Transverse colon (tissue), 4 donors: Measurements from ENCODE around the gene SPINK4. TPM values are rescaled to one million over a fixed set of nuclear protein-coding genes. Genes with fewer than 3 reads are reported as not detected.

ENCODE experiments used
- DNase-seq: peaks from one replicate; pipeline ENCODE4 v3.0.0-alpha.2; 2019
- H3K27ac ChIP-seq, 4 donors: fragments of 200-600 bp; sonication (generic); 2 replicates each; pipeline ENCODE4 v1.5.1; 2016 to 2018; ENCODE audit warnings: inconsistent platforms in 4 of 4
- H3K27me3 ChIP-seq: fragments of 200-600 bp; sonication (generic); 2 replicates; pipeline ENCODE4 v1.5.1; 2017; ENCODE audit warnings: inconsistent platforms
- H3K36me3 ChIP-seq, 4 donors: fragments of 200-600 bp; sonication (generic); 2 replicates each; pipeline ENCODE4 v1.5.1; 2017 to 2019; ENCODE audit warnings: inconsistent platforms in 4 of 4
- H3K4me1 ChIP-seq, 4 donors: fragments of 200-600 bp; sonication (generic); 2 replicates each; pipeline ENCODE4 v1.5.1; 2017 to 2020; ENCODE audit warnings: inconsistent platforms in 4 of 4
- H3K4me3 ChIP-seq, 4 donors: fragments of 200-600 bp; sonication (generic); 1 replicate in 1 of 4; 2 replicates in 3 of 4; pipeline versions ENCODE4 v1.5.1 to v1.6.1; 2017 to 2019; ENCODE audit warnings: inconsistent platforms in 4 of 4
- H3K9me3 ChIP-seq, 2 donors: fragments of 200-600 bp; sonication (generic); 2 replicates each; pipeline ENCODE4 v1.5.1; 2017 to 2019; ENCODE audit warnings: inconsistent platforms in 2 of 2
- CTCF ChIP-seq, 5 experiments: fragments of 200-600 bp in 3 of 5; fragments of 450-650 bp in 2 of 5; sonication (generic) in 3 of 5; IDR thresholded peaks; 1 replicate in 2 of 5; 2 replicates in 3 of 5; pipeline ENCODE4 v1.5.1; 2016 to 2017; ENCODE audit warnings: antibody characterized with exemption in 5 of 5, inconsistent platforms in 3 of 5, mild to moderate bottlenecking in 2 of 5, moderate library complexity in 1 of 5
- EP300 ChIP-seq: sonication (generic); formaldehyde crosslinking; IDR thresholded peaks from one replicate; pipeline ENCODE4 v1.6.1; 2017; ENCODE audit warnings: antibody characterized with exemption, low read depth
- POLR2A ChIP-seq: fragments of 450-650 bp; IDR thresholded peaks from one replicate; pipeline ENCODE4 v1.6.1; 2016; ENCODE audit warnings: antibody characterized with exemption, mild to moderate bottlenecking, moderate library complexity
- POLR2AphosphoS5 ChIP-seq, 3 donors: sonication (generic); formaldehyde crosslinking; IDR thresholded peaks; one replicate each; pipeline ENCODE4 v1.6.1; 2016; ENCODE audit warnings: antibody characterized with exemption in 3 of 3
- WGBS, 2 donors: methylation state at CpG; one replicate each; pipeline ENCODE4 v1.1.5; 2018; ENCODE audit warnings: low coverage in 1 of 2; 5-methylcytosine and 5-hydroxymethylcytosine counted together
- in situ Hi-C, 4 donors: fragments of 200-750 bp; cut with MboI; loops; one replicate each; pipeline versions ENCODE4 v1.15.0 to v1.15.1; 2017; ENCODE audit warnings: low sequenced_read_pairs in 3 of 4, low pct_ligation_motif_present in 1 of 4, low pct_unique_long_range_greater_than_20kb in 1 of 4
- intact Hi-C: fragments of 100-400 bp; cut with DNase I; formaldehyde crosslinking; loops from one replicate; pipeline ENCODE4 v1.15.1; 2023; ENCODE audit warnings: low total_unique reads
- total RNA-seq, 4 donors: library from RNA; depleted of rRNA; stranded (reverse); fragments of >200 nt; gene quantifications; one replicate each; pipeline ENCODE4 v1.1.0, GENCODE V29; 2016

The SPINK4 gene
- 10 to 100 TPM in 1 of 4 donors, 1 to 10 TPM in 1, not detected in 2; 6.6 to 77.8 TPM for total RNA-seq

- in situ Hi-C loops = no loop called here
Measured at GRCh38 chr9:33239921-33240320, at the start of gene SPINK4. SPINK4 (plus strand) TSS chr9:33240167; CDS start chr9:33240209, 42 bp downstream.

GRCh38 chr9:33192493-33193255, 47.3 kb upstream of the SPINK4 start:
- Histone ChIP-seq H3K36me3 (no peaks in the 10 kb centered on the region), H3K27me3 (no peaks in the 10 kb centered on the region), H3K4me1 (peaks cover 0 to 8% (median 1%) of the 10 kb centered on the region in 4 donors), H3K4me3 (no peak overlapping the region), H3K9me3 (no peaks in the 10 kb centered on the region), H3K27ac (peak overlapping the region in 2 of 4 donors; percentile 12)
- intact Hi-C loops (no loop called here), in situ Hi-C loops (no loop called here)
- WGBS, 2 donors = 84% methylated on average over 3 of the region's 3 CpGs; no CpG with 5 or more reads in 1 of the 2 donors
- DNase-seq = no peak
- TF ChIP-seq POLR2AphosphoS5 (IDR thresholded peaks at IDR 0.05) = no peak
- no peak for TF ChIP-seq EP300
- TF ChIP-seq POLR2A = no peak
- TF ChIP-seq CTCF (IDR thresholded peaks at IDR 0.05) = no peak

More at GRCh38 chr9:33239921-33240320, at the start of gene SPINK4:
- no peak for TF ChIP-seq CTCF (IDR thresholded peaks at IDR 0.05)
- TF ChIP-seq EP300 = no peak
- no peak for TF ChIP-seq POLR2AphosphoS5 (IDR thresholded peaks at IDR 0.05)
- TF ChIP-seq POLR2A = no peak
- intact Hi-C loops = no loop called here
- Histone ChIP-seq H3K27ac (peak within 1 kb of the TSS in 3 of 4 donors; percentile 40 to 58 (median 41)), H3K4me3 (no peak within 1 kb of the TSS), H3K36me3 (no peaks in the 10 kb centered on the region), H3K4me1 (peaks cover 0 to 25% (median 1%) of the 10 kb centered on the region in 4 donors), H3K9me3 (no peaks in the 10 kb centered on the region), H3K27me3 (no peaks in the 10 kb centered on the region)
- WGBS, 2 donors = 50% methylated on average over 7 of the region's 7 CpGs; no CpG with 5 or more reads in 1 of the 2 donors
- DNase-seq = no peak

DNA sequence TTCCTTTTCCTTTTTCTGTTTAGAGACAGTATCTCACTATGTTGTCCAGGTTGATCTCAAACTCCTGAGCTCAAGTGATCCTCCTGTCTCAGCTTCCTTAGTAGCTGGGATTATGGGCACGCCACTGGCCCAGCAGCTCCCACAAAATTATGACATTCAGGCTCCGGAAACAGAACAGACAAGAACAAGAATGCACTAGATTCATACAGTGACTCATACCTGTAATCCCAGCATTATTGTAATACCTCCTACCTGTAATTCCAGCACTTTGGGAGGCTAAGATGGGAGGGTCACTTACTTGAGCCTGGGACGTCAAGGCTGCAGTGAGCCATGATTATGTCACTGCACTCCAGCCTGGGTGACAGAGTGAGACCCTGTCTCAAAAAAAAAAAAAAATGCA, 46.1 kb upstream of the SPINK4 start:
- no peak overlapping the region for H3K27ac ChIP-seq
- WGBS, 2 donors = 70 to 81% methylated on average over 3 of the region's 3 CpGs
- intact Hi-C loops = no loop called here

More for the DNA sequence above, 46.1 kb upstream of the SPINK4 start:
- Histone ChIP-seq H3K4me3 (no peak overlapping the region), H3K9me3 (no peaks in the 10 kb centered on the region), H3K36me3 (no peaks in the 10 kb centered on the region), H3K4me1 (peaks cover 0 to 8% (median 0%) of the 10 kb centered on the region in 4 donors), H3K27me3 (no peaks in the 10 kb centered on the region)
- DNase-seq = no peak
- no peak for TF ChIP-seq EP300
- no peak for TF ChIP-seq CTCF (IDR thresholded peaks at IDR 0.05)
- no peak for TF ChIP-seq POLR2A
- no peak for TF ChIP-seq POLR2AphosphoS5 (IDR thresholded peaks at IDR 0.05)
- in situ Hi-C loops = no loop called here
